Uterus (tissue), 2 donors: ENCODE data around the gene FAM180A.

Source experiments
- POLR2A ChIP-seq, 2 donors: fragments of 450-650 bp; IDR thresholded peaks; one replicate each; pipeline ENCODE4 v1.6.1; 2016; ENCODE audit warnings: antibody characterized with exemption in 2 of 2, mild to moderate bottlenecking in 1 of 2, moderate library complexity in 1 of 2
- TF ChIP-seq, protein P1 (sequence below), 4 experiments: fragments of 200-600 bp in 2 of 4; fragments of 450-650 bp in 2 of 4; sonication (generic) in 2 of 4; IDR thresholded peaks; one replicate each; pipeline ENCODE4 v1.5.1; 2016 to 2019; ENCODE audit warnings: antibody characterized with exemption in 4 of 4, mild to moderate bottlenecking in 2 of 4, moderate library complexity in 1 of 4

DNA sequence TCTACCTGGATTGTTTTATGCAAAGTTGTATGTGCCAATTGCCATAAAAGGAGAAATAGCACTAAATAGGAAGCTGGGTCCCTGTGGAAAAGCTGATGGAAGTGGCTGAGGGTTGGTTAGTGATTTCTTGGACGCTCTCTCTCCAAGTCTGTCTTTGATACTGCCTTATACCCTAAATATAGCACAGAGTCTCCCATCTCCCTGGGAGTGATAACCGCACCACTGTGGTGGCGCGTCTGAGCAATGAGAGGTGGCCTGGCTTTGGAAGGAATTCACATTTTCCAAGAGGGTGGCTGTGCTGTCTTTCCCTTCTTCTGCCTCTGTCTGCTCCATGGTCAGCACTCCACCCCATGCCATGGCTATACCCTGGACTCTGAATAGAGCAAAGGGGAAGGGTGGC lies 55.1 kb downstream of the FAM180A start:
- TF ChIP-seq, protein P1, sequence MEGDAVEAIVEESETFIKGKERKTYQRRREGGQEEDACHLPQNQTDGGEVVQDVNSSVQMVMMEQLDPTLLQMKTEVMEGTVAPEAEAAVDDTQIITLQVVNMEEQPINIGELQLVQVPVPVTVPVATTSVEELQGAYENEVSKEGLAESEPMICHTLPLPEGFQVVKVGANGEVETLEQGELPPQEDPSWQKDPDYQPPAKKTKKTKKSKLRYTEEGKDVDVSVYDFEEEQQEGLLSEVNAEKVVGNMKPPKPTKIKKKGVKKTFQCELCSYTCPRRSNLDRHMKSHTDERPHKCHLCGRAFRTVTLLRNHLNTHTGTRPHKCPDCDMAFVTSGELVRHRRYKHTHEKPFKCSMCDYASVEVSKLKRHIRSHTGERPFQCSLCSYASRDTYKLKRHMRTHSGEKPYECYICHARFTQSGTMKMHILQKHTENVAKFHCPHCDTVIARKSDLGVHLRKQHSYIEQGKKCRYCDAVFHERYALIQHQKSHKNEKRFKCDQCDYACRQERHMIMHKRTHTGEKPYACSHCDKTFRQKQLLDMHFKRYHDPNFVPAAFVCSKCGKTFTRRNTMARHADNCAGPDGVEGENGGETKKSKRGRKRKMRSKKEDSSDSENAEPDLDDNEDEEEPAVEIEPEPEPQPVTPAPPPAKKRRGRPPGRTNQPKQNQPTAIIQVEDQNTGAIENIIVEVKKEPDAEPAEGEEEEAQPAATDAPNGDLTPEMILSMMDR (IDR thresholded peaks at IDR 0.05) = no peak
- no peak for TF ChIP-seq POLR2A (IDR thresholded peaks at IDR 0.05)
